Thyroid gland (tissue), 4 donors: Measurements from ENCODE around the gene TCL1A.

ENCODE experiments used
- CTCF ChIP-seq, 6 experiments: fragments of 200-600 bp in 3 of 6; fragments of 450-650 bp in 3 of 6; sonication (generic) in 3 of 6; IDR thresholded peaks; one replicate each; pipeline ENCODE4 v1.5.1; 2016 to 2019; ENCODE audit warnings: antibody characterized with exemption in 6 of 6, mild to moderate bottlenecking in 2 of 6, inconsistent platforms in 1 of 6, moderate library complexity in 1 of 6
- POLR2A ChIP-seq, 2 donors: fragments of 450-650 bp; IDR thresholded peaks; one replicate each; pipeline ENCODE4 v1.6.1; 2017; ENCODE audit warnings: antibody characterized with exemption in 2 of 2, mild to moderate bottlenecking in 2 of 2, moderate library complexity in 1 of 2

- TF ChIP-seq POLR2A (IDR thresholded peaks at IDR 0.05) (no peak), CTCF (IDR thresholded peaks at IDR 0.05) (no peak)
Observed at GRCh38 chr14:95741038-95741490, 27.1 kb upstream of the TCL1A start.
